ENCODE measurements around the gene CASK.

DNA sequence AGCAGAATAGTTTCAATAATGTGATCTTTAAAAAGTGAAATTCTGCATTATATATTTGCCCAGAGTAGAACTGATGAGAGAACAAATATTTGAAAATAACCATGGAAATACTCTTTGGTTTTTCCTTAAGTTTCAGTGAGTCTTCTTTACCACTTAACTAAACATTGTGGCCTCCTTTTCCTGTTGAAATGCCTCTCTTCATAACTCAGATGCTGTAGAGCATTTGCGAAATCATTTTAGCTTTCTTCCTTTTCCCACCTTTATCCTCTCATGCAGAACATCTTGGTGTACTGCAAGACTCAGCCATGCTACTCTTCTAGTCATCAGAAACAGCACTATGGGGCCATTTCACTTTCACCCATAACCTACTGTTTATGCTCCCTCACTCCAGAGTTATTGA is 48.2 kb downstream of the CASK start:
- TF ChIP-seq, protein P1, sequence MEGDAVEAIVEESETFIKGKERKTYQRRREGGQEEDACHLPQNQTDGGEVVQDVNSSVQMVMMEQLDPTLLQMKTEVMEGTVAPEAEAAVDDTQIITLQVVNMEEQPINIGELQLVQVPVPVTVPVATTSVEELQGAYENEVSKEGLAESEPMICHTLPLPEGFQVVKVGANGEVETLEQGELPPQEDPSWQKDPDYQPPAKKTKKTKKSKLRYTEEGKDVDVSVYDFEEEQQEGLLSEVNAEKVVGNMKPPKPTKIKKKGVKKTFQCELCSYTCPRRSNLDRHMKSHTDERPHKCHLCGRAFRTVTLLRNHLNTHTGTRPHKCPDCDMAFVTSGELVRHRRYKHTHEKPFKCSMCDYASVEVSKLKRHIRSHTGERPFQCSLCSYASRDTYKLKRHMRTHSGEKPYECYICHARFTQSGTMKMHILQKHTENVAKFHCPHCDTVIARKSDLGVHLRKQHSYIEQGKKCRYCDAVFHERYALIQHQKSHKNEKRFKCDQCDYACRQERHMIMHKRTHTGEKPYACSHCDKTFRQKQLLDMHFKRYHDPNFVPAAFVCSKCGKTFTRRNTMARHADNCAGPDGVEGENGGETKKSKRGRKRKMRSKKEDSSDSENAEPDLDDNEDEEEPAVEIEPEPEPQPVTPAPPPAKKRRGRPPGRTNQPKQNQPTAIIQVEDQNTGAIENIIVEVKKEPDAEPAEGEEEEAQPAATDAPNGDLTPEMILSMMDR (IDR thresholded peaks at IDR 0.05; ENCODE audit: low read length): no peak
- TF ChIP-seq EZH2 (IDR thresholded peaks at IDR 0.05; ENCODE audit: borderline replicate concordance, low read length): no peak

All from OCI-LY1 (cell line).